Activated T-cell treated with anti-CD3 and anti-CD28 coated beads for 48 hours (primary cell): Measurements from ENCODE around the gene LSMEM2.
"Not testable (repeated sequence)": the region's sequence is repeated elsewhere in the genome, so short reads cannot be mapped to it uniquely, and the experiment has no call there.

Source experiments
- DNase-seq: peaks from one replicate; pipeline ENCODE4 v3.0.0-alpha.2; 2020; ENCODE audit warnings: low read depth

Gene LSMEM2

GRCh38 chr3:50264964-50265485, 13.9 kb upstream of the LSMEM2 start:
- DNase-seq, result no peak

GRCh38 chr3:50265571-50265970, 13.3 kb upstream of the LSMEM2 start:
- no peak for DNase-seq

- no peak for DNase-seq
Measured at GRCh38 chr3:50266017-50266416, 12.9 kb upstream of the LSMEM2 start.

GRCh38 chr3:50266836-50267235, 12.1 kb upstream of the LSMEM2 start:
- no peak for DNase-seq

- DNase-seq, result no peak
Measured at GRCh38 chr3:50267280-50267913, 11.5 kb upstream of the LSMEM2 start.

- DNase-seq, result no peak
Measured at GRCh38 chr3:50268276-50268675, 10.6 kb upstream of the LSMEM2 start.

GRCh38 chr3:50268703-50269451, 10.0 kb upstream of the LSMEM2 start, which contains the start of gene SEMA3B:
TSS of gene SEMA3B (plus strand) at chr3:50269147. CDS start at chr3:50269241, 94 bp downstream.
- DNase-seq, result no peak

- no peak for DNase-seq
Measured at GRCh38 chr3:50269460-50269859, 9.4 kb upstream of the LSMEM2 start.

- DNase-seq, result no peak
Measured at GRCh38 chr3:50269977-50270413, 8.9 kb upstream of the LSMEM2 start.

GRCh38 chr3:50270422-50271224, 8.3 kb upstream of the LSMEM2 start:
- DNase-seq, result no peak

- DNase-seq, result no peak
Measured at GRCh38 chr3:50271314-50271936, 7.5 kb upstream of the LSMEM2 start.

GRCh38 chr3:50272538-50272910, 6.4 kb upstream of the LSMEM2 start:
- DNase-seq, result not testable (repeated sequence)

- DNase-seq, result peak; percentile 88
Measured at GRCh38 chr3:50272911-50273688, 5.8 kb upstream of the LSMEM2 start.

- no peak for DNase-seq
Measured at GRCh38 chr3:50273689-50274065, 5.2 kb upstream of the LSMEM2 start.

- peak; percentile 76 for DNase-seq
Measured at GRCh38 chr3:50274371-50275104, 4.3 kb upstream of the LSMEM2 start.

GRCh38 chr3:50275141-50275995, 3.5 kb upstream of the LSMEM2 start:
- DNase-seq, result no peak

GRCh38 chr3:50275996-50276761, 2.7 kb upstream of the LSMEM2 start:
- peak; percentile 47 for DNase-seq

- no peak for DNase-seq
Measured at GRCh38 chr3:50276762-50277101, 2.2 kb upstream of the LSMEM2 start.
